Measurements from ENCODE around the gene PLCB1. TPM values are rescaled to one million over a fixed set of nuclear protein-coding genes. Genes with fewer than 3 reads are reported as not detected.

The PLCB1 gene
- total RNA-seq, 1 donor from 2014 or later, result 16.2 TPM

DNA sequence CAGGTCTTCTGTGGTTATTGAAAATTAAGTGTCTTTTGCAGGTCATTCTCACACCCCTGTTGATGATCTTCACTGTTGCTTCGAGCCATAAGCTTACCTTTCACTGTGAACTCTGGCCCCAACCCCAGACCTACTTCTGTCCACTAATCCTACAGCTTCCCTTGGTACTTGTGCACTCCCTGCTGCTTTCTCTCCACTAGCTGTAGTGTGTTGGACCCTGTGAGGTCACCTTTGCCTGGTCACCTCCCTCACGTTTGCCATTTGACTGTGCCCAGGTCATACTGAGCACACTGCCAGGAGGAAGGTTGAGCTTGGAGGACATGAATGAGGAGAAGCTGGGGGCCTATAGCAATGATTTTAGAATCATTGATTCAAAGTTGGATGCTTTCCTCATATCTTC lies 94.0 kb downstream of the PLCB1 start:
- H3K27me3 Mint-ChIP-seq, result no peaks in the 10 kb centered on the region

DNA sequence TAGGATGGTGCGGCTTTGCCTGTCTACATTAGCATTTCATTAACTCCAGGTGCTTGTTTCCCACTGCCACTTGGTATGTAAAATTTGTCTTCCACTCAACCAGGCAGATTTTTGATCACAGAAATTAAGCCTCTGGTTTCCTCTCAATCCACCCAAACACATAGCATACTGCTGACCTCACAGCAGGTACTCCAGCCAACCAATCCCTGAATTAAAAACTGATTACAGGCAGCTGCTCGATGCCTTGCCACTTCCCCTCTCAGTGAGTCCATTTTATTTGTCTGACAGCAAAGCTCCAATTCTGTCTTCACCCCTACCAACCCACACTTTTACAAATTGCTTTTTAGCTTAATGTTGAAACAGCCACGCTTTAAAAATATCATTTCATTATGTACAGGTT lies 95.2 kb downstream of the PLCB1 start:
- Mint-ChIP-seq H3K4me1 (ENCODE audit: low read depth) (peaks cover 33% of the 10 kb centered on the region), H3K4me3 (ENCODE audit: low read depth) (no peak overlapping the region), H3K36me3 (ENCODE audit: insufficient read depth) (peaks cover 1% of the 10 kb centered on the region), H3K9me3 (ENCODE audit: low read depth) (peaks cover 3% of the 10 kb centered on the region), H3K27me3 (no peaks in the 10 kb centered on the region), H3K27ac (no peak overlapping the region)
- TF ChIP-seq, protein P1, sequence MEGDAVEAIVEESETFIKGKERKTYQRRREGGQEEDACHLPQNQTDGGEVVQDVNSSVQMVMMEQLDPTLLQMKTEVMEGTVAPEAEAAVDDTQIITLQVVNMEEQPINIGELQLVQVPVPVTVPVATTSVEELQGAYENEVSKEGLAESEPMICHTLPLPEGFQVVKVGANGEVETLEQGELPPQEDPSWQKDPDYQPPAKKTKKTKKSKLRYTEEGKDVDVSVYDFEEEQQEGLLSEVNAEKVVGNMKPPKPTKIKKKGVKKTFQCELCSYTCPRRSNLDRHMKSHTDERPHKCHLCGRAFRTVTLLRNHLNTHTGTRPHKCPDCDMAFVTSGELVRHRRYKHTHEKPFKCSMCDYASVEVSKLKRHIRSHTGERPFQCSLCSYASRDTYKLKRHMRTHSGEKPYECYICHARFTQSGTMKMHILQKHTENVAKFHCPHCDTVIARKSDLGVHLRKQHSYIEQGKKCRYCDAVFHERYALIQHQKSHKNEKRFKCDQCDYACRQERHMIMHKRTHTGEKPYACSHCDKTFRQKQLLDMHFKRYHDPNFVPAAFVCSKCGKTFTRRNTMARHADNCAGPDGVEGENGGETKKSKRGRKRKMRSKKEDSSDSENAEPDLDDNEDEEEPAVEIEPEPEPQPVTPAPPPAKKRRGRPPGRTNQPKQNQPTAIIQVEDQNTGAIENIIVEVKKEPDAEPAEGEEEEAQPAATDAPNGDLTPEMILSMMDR (IDR thresholded peaks at IDR 0.05; ENCODE audit: unreplicated experiment), result no peak
- no peak for DNase-seq (ENCODE audit: low spot score, unreplicated experiment)

More for the DNA sequence above, 94.0 kb downstream of the PLCB1 start:
- H3K4me3 Mint-ChIP-seq (ENCODE audit: low read depth), result no peak overlapping the region
- peaks cover 3% of the 10 kb centered on the region for H3K9me3 Mint-ChIP-seq (ENCODE audit: low read depth)
- H3K36me3 Mint-ChIP-seq (ENCODE audit: insufficient read depth), result peaks cover 1% of the 10 kb centered on the region
- TF ChIP-seq, protein P1 (IDR thresholded peaks at IDR 0.05; ENCODE audit: unreplicated experiment), result no peak
- H3K4me1 Mint-ChIP-seq (ENCODE audit: low read depth), result peaks cover 28% of the 10 kb centered on the region
- H3K27ac Mint-ChIP-seq, result no peak overlapping the region
- DNase-seq (ENCODE audit: low spot score, unreplicated experiment), result no peak

DNA sequence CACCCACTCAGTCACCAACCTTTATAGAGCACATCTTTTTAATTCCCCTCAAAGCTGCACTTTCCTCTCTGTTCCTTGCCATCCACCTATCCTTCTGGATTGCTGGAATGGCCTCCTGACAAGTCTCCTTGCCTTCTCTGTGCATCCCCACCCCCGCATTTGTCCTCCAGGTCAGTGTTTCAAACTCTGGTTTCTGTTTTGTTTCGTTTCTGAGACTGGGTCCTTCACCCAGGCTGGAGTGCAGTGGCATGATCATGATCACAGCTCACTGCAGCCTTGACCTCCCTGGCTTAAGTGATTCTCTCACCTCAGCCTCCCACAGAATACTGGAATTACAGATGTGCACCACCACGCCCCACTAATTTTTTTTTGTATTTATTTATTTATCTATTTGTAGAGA lies 96.2 kb downstream of the PLCB1 start:
- TF ChIP-seq, protein P1 (IDR thresholded peaks at IDR 0.05; ENCODE audit: unreplicated experiment), result no peak
- H3K4me3 Mint-ChIP-seq (ENCODE audit: low read depth), result no peak overlapping the region
- no peak for DNase-seq (ENCODE audit: low spot score, unreplicated experiment)
- peaks cover 32% of the 10 kb centered on the region for H3K4me1 Mint-ChIP-seq (ENCODE audit: low read depth)
- H3K9me3 Mint-ChIP-seq (ENCODE audit: low read depth), result peaks cover 3% of the 10 kb centered on the region
- no peaks in the 10 kb centered on the region for H3K27me3 Mint-ChIP-seq
- H3K36me3 Mint-ChIP-seq (ENCODE audit: insufficient read depth), result peaks cover 1% of the 10 kb centered on the region
- no peak overlapping the region for H3K27ac Mint-ChIP-seq

DNA sequence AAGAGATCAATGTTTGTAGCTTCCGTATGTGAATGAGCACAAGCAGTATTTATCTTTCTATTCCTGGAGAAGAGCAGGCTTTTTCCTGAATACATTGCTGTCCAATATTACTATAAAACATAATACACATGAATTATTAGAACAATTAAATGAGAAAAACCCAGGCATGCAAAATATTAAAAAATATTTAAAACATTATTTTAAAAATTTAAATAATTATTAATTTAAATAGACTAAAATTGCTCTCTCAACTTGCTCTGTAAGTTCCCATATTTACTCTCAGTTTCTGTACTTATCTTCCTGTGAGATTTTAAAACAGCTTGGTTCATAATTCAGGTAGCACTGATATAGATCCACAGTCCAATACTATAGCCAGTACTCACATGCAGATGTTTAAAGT lies 97.0 kb downstream of the PLCB1 start:
- peaks cover 32% of the 10 kb centered on the region for H3K4me1 Mint-ChIP-seq (ENCODE audit: low read depth)
- H3K27ac Mint-ChIP-seq, result no peak overlapping the region
- H3K36me3 Mint-ChIP-seq (ENCODE audit: insufficient read depth), result no peaks in the 10 kb centered on the region
- no peak for DNase-seq (ENCODE audit: low spot score, unreplicated experiment)
- no peak overlapping the region for H3K4me3 Mint-ChIP-seq (ENCODE audit: low read depth)
- H3K9me3 Mint-ChIP-seq (ENCODE audit: low read depth), result peaks cover 5% of the 10 kb centered on the region
- TF ChIP-seq, protein P1 (IDR thresholded peaks at IDR 0.05; ENCODE audit: unreplicated experiment), result no peak
- H3K27me3 Mint-ChIP-seq, result no peaks in the 10 kb centered on the region

DNA sequence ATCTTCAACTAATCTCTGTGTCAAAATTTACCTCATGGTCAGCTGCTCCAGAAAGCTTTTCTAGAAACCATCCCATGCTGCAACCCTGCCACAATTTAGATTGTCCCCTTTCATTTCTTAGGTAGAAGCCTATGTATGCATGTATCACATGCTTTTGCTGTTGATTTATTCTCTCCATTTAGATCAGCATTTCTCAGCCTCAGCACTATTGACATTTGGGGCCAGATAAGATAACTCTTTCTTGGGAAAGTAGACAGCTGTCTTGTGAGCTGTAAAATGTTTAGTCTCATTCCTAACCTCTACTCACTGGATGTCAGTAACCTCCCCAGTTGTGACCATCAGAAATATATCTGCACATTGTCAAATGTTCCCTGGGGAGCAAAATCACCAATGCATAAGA lies 99.0 kb downstream of the PLCB1 start:
- H3K27ac Mint-ChIP-seq, result peak overlapping the region; percentile 23

More for the DNA sequence above, 99.0 kb downstream of the PLCB1 start:
- DNase-seq (ENCODE audit: low spot score, unreplicated experiment), result no peak
- Mint-ChIP-seq H3K27me3 (no peaks in the 10 kb centered on the region), H3K9me3 (ENCODE audit: low read depth) (peaks cover 5% of the 10 kb centered on the region), H3K36me3 (ENCODE audit: insufficient read depth) (no peaks in the 10 kb centered on the region), H3K4me1 (ENCODE audit: low read depth) (peaks cover 29% of the 10 kb centered on the region), H3K4me3 (ENCODE audit: low read depth) (no peak overlapping the region)
- TF ChIP-seq, protein P1 (IDR thresholded peaks at IDR 0.05; ENCODE audit: unreplicated experiment), result no peak

Measured in progenitor cell of endocrine pancreas (in vitro differentiated cells).